ENCODE results near the gene IFNK.

GRCh38 chr9:27563738-27564430, 39.8 kb downstream of the IFNK start:
- TF ChIP-seq CTCF (IDR thresholded peaks at IDR 0.05; ENCODE audit: poor library complexity) (no peak), EZH2 (IDR thresholded peaks at IDR 0.05; ENCODE audit: borderline replicate concordance) (no peak), EZH2phosphoT487 (IDR thresholded peaks at IDR 0.05; ENCODE audit: low read depth, severe bottlenecking, unreplicated experiment) (no peak)

Measured in hepatocyte (in vitro differentiated cells).